Caco-2 (cell line): ENCODE data around the gene ATP10D. TPM values are rescaled to one million over a fixed set of nuclear protein-coding genes. Genes with fewer than 3 reads are reported as not detected.

Experiments used
- BruUV-seq: library from RNA; stranded (reverse); fragments of 400-500 nt; replicated peaks from 2 replicates; lab custom pipeline; 2021; lab: Mats Ljungman, UMichigan
- CTCF ChIA-PET: fragments of 300-600 bp; sonication (Branson Sonifier 250); formaldehyde crosslinking; loops from one replicate; lab custom pipeline; 2022; ENCODE audit warnings: antibody characterized with exemption; lab: Charles Lee
- POLR2A ChIA-PET: fragments of 300-600 bp; sonication (Branson Sonifier 250); formaldehyde crosslinking; loops from one replicate; lab custom pipeline; 2022; ENCODE audit warnings: antibody characterized with exemption; lab: Charles Lee
- DNase-seq, 2 experiments: peaks; one replicate each; pipeline versions ENCODE4 v3.0.0 to v3.0.0-alpha.2; 2020 to 2022
- H3K27me3 ChIP-seq: replicated peaks from 2 replicates; pipeline ENCODE4 v1.6.0; 2011; ENCODE audit warnings: low read length; ENCODE audit not compliant: control insufficient read depth, insufficient read depth
- H3K36me3 ChIP-seq: 2 replicates; pipeline ENCODE4 v1.5.1; 2011; ENCODE audit warnings: low read length; ENCODE audit not compliant: control insufficient read depth, insufficient read depth
- H3K4me1 ChIP-seq: fragments of 250-450 bp; sonication (Bioruptor Pico); 2 replicates; pipeline ENCODE4 v1.5.1; 2020; ENCODE audit warnings: mild to moderate bottlenecking
- H3K4me3 ChIP-seq: 2 replicates; pipeline ENCODE4 v1.5.1; 2011; ENCODE audit warnings: low read depth, mild to moderate bottlenecking, control low read depth, low read length
- H3K9me3 ChIP-seq: fragments of 250-450 bp; sonication (Bioruptor Pico); 2 replicates; pipeline ENCODE4 v1.5.1; 2020; ENCODE audit warnings: mild to moderate bottlenecking, moderate library complexity
- H3K27ac Mint-ChIP-seq: one replicate; pipeline ENCODE4 v1.8.0; 2022; ENCODE audit warnings: mixed read lengths; ENCODE audit not compliant: unreplicated experiment
- H3K27me3 Mint-ChIP-seq: one replicate; pipeline ENCODE4 v1.8.0; 2022; ENCODE audit warnings: mixed read lengths; ENCODE audit not compliant: insufficient read depth, unreplicated experiment
- H3K36me3 Mint-ChIP-seq: one replicate; pipeline ENCODE4 v1.8.0; 2022; ENCODE audit warnings: mild to moderate bottlenecking, mixed read lengths; ENCODE audit not compliant: insufficient read depth, unreplicated experiment
- H3K4me1 Mint-ChIP-seq: one replicate; pipeline ENCODE4 v1.8.0; 2022; ENCODE audit warnings: low read depth, mixed read lengths; ENCODE audit not compliant: unreplicated experiment
- H3K4me3 Mint-ChIP-seq: one replicate; pipeline ENCODE4 v1.8.0; 2022; ENCODE audit warnings: mild to moderate bottlenecking, moderate library complexity, mixed read lengths; ENCODE audit not compliant: unreplicated experiment
- H3K9me3 Mint-ChIP-seq: one replicate; pipeline ENCODE4 v1.8.0; 2022; ENCODE audit warnings: mixed read lengths; ENCODE audit not compliant: unreplicated experiment
- intact Hi-C: fragments of 100-400 bp; cut with micrococcal nuclease; formaldehyde crosslinking; loops from one replicate; pipeline ENCODE4 v1.10.0; 2022; ENCODE audit not compliant: unreplicated experiment
- total RNA-seq: library from RNA; stranded (reverse); gene quantifications from 2 replicates; pipeline ENCODE4 v1.2.3, GENCODE V29; 2022
- TF ChIP-seq, protein P1 (sequence below), 2 experiments: fragments of 200-600 bp in 1 of 2; IDR thresholded peaks; 1 replicate in 1 of 2; 2 replicates in 1 of 2; pipeline versions ENCODE4 v1.5.1 to v1.8.0; 2011 to 2022; ENCODE audit warnings: antibody characterized with exemption in 1 of 2, control low read depth in 1 of 2, inconsistent platforms in 1 of 2, low read depth in 1 of 2, low read length in 1 of 2, mild to moderate bottlenecking in 1 of 2, moderate library complexity in 1 of 2; ENCODE audit not compliant: insufficient read depth in 1 of 2, severe bottlenecking in 1 of 2, unreplicated experiment in 1 of 2

The ATP10D gene
- total RNA-seq, 1 experiment from 2014 or later: 44.5 TPM

DNA sequence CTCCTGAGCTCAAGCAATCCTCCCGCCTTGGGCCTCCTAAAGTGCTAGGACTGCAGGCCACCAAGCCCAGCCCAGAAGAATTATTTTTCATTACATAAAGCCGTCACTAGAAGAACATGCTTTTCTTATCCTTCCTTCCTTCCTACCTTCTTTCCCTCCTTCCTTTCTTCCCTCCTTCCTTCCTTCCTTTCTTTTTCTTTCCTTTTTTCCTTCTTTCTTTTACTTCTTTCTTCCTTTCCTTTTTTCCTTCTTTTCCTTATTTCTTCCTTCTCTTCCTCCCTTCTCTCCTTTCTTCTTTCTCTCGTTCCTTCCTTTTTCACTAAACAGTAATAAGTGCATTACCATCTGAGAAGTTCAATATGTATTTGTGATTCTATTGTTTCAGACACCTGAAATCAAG lies 121.4 kb downstream of the ATP10D start:
- H3K4me1 ChIP-seq: no peaks in the 10 kb centered on the region
- POLR2A ChIA-PET: no interaction called here
- intact Hi-C loops: no loop called here
- TF ChIP-seq, protein P1, sequence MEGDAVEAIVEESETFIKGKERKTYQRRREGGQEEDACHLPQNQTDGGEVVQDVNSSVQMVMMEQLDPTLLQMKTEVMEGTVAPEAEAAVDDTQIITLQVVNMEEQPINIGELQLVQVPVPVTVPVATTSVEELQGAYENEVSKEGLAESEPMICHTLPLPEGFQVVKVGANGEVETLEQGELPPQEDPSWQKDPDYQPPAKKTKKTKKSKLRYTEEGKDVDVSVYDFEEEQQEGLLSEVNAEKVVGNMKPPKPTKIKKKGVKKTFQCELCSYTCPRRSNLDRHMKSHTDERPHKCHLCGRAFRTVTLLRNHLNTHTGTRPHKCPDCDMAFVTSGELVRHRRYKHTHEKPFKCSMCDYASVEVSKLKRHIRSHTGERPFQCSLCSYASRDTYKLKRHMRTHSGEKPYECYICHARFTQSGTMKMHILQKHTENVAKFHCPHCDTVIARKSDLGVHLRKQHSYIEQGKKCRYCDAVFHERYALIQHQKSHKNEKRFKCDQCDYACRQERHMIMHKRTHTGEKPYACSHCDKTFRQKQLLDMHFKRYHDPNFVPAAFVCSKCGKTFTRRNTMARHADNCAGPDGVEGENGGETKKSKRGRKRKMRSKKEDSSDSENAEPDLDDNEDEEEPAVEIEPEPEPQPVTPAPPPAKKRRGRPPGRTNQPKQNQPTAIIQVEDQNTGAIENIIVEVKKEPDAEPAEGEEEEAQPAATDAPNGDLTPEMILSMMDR (IDR thresholded peaks at IDR 0.05; ENCODE audit: insufficient read depth in 1 of 2, low read depth in 1 of 2, low read length in 1 of 2, severe bottlenecking in 1 of 2, unreplicated experiment in 1 of 2): no peak
- H3K4me3 ChIP-seq: no peak overlapping the region
- H3K27me3 ChIP-seq: no peaks in the 10 kb centered on the region
- Mint-ChIP-seq H3K36me3 (no peaks in the 10 kb centered on the region), H3K9me3 (peaks cover 16% of the 10 kb centered on the region), H3K4me1 (no peaks in the 10 kb centered on the region), H3K4me3 (no peak overlapping the region), H3K27me3 (no peaks in the 10 kb centered on the region), H3K27ac (no peak overlapping the region)
- BruUV-seq: no TSS peak
- no peaks in the 10 kb centered on the region for H3K9me3 ChIP-seq
- H3K36me3 ChIP-seq: no peaks in the 10 kb centered on the region
- DNase-seq: no peak
- CTCF ChIA-PET: interaction anchor here (0.5 kb wide), 1 partner anchor 110 kb away, joined by 5 read pairs; no protein-coding TSS in a partner anchor

DNA sequence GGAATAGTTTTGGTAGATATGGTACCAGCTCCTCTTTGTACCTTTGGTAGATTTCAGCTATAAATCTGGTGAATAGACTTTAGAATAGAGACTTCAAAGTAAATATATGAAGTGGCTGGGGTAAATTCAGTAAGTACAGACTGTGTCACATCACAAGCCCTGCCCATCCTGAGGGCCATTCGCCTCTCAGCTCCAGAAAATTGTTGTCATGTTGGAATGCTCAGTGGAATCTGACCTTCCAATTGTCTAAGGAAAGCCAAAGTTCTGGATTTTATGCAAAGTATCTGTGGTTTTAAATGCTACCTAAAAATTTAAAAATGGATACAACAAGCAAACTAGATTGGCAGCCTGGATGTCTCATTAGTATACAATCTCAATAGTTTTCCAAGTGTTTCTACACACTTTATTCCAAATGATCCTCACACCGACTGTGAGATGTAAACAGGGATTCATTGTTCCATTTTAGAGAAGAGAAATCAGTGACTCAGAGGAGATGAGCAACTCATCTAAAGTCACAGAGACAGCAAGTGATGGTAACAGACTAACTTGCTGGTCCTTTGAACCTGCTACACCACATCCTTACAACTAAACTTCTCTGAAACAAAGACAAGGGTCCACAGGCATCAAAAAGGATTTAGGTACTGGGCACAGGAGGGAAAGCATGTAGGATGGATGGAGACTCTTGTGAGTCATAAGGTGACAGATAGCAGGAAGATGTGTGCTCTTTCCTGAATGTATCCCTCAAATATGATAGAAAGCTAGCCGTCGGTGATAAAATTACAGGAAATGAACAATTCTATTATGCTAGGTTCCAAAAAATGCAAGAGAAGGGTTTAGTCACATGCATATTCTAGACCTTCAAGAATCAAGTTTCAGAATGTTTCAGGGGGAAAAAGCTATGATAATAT lies 127.3 kb downstream of the ATP10D start:
- H3K4me3 ChIP-seq: no peak overlapping the region
- no peaks in the 10 kb centered on the region for H3K9me3 ChIP-seq
- no peaks in the 10 kb centered on the region for H3K36me3 Mint-ChIP-seq
- intact Hi-C loops: no loop called here
- no peak overlapping the region for H3K27ac Mint-ChIP-seq
- no peaks in the 10 kb centered on the region for H3K36me3 ChIP-seq
- TF ChIP-seq, protein P1 (IDR thresholded peaks at IDR 0.05; ENCODE audit: insufficient read depth in 1 of 2, low read depth in 1 of 2, low read length in 1 of 2, severe bottlenecking in 1 of 2, unreplicated experiment in 1 of 2): no peak
- no peaks in the 10 kb centered on the region for H3K4me1 Mint-ChIP-seq
- ChIA-PET CTCF (no interaction called here), POLR2A (no interaction called here)
- no peaks in the 10 kb centered on the region for H3K9me3 Mint-ChIP-seq
- H3K27me3 ChIP-seq: no peaks in the 10 kb centered on the region
- no peak overlapping the region for H3K4me3 Mint-ChIP-seq
- no peaks in the 10 kb centered on the region for H3K4me1 ChIP-seq
- DNase-seq: no peak
- peaks cover 8% of the 10 kb centered on the region for H3K27me3 Mint-ChIP-seq
- BruUV-seq: no TSS peak

DNA sequence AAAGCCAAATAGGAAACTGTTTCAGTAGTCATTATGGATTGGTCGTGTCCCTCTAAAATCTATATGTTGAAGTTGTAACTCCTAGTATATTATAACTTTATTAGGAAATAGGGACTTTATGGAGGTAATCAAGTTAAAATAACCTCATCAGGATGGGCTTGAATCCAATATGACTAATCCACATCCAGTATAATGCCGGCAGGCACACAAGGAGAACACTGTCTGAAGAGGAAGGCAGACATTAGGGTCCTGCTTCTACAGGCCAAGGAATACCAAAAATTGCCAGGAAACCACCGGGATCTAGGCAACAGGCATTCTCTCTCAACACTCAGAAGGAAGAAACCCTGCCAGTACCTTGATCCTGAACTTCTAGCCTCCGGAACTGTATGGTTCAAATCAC lies 130.3 kb downstream of the ATP10D start:
- no peaks in the 10 kb centered on the region for H3K27me3 ChIP-seq
- Mint-ChIP-seq H3K27me3 (peaks cover 14% of the 10 kb centered on the region), H3K36me3 (no peaks in the 10 kb centered on the region), H3K4me1 (no peaks in the 10 kb centered on the region), H3K27ac (no peak overlapping the region), H3K4me3 (no peak overlapping the region), H3K9me3 (no peaks in the 10 kb centered on the region)
- H3K4me1 ChIP-seq: no peaks in the 10 kb centered on the region
- intact Hi-C loops: no loop called here
- no peak for DNase-seq
- H3K9me3 ChIP-seq: no peaks in the 10 kb centered on the region
- no peak overlapping the region for H3K4me3 ChIP-seq
- TF ChIP-seq, protein P1 (IDR thresholded peaks at IDR 0.05; ENCODE audit: insufficient read depth in 1 of 2, low read depth in 1 of 2, low read length in 1 of 2, severe bottlenecking in 1 of 2, unreplicated experiment in 1 of 2): no peak
- H3K36me3 ChIP-seq: no peaks in the 10 kb centered on the region
- no TSS peak for BruUV-seq
- POLR2A ChIA-PET: no interaction called here
- CTCF ChIA-PET: interaction anchor here (0.6 kb wide), 1 partner anchor 167 kb away, joined by 3 read pairs; no protein-coding TSS in a partner anchor
